GM18507 (cell line): ENCODE measurements around the gene SRSF11.
A peak's percentile ranks its signal among the peaks of the same experiment; 100 is the strongest.

Experiments
- DNase-seq: peaks from one replicate; pipeline ENCODE4 v3.0.0; 2011; ENCODE audit warnings: low read depth; ENCODE audit not compliant: insufficient read length; ENCODE audit errors: extremely low spot score
- FAIRE-seq: peaks from 2 replicates; lab custom pipeline; 2011; peaks lifted over from hg19 to GRCh38; lab: Jason Lieb, UNC

The SRSF11 gene

DNA sequence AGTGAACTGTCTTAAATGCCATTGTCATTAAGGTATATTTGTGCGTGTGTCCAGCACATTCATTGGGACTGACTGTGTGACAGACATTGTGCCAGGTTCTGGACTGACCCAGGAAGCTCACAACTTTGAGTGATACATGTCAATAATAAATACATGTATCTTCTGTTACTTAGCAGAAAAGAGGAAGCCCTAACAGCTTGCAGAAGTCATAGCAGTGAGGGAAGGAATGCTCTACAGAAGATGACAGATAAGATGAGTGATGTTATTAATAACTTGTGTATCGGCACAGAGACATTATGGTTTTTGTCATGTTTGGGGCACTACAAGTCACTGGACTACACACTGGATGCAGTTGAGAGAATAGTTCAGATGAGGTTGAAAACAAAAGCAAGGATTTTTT is 1.2 kb upstream of the SRSF11 start:
- no peak for FAIRE-seq
- DNase-seq: no peak

GRCh38 chr1:70220517-70221237 is 503 bp upstream of the SRSF11 start:
- no peak for FAIRE-seq
- no peak for DNase-seq

- FAIRE-seq (peak; percentile 12), DNase-seq (no peak)
Observed at GRCh38 chr1:70222716-70223235, 1.6 kb downstream of the SRSF11 start.

- FAIRE-seq (no peak), DNase-seq (no peak)
Observed at GRCh38 chr1:70224954-70225353, 3.8 kb downstream of the SRSF11 start.

DNA sequence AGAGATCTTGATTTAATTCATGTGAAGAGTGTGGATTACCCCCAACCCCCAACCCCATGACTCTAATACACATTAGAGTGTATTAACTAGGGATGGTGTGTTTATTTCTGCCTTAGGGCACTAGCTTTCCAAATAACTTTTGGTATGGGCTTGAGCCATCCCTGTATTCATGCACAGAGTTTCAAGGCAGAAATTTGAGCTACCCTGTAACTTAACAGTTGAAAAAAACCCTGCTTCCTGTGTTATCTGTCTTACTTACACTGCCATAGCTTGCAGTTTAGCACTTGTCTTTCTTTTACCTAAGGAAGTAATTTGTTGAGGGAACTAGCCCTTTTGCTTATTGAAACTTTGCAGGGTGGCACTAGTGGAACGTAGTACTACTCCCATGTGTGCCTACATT is 6.3 kb downstream of the SRSF11 start:
- FAIRE-seq (no peak), DNase-seq (no peak)

DNA sequence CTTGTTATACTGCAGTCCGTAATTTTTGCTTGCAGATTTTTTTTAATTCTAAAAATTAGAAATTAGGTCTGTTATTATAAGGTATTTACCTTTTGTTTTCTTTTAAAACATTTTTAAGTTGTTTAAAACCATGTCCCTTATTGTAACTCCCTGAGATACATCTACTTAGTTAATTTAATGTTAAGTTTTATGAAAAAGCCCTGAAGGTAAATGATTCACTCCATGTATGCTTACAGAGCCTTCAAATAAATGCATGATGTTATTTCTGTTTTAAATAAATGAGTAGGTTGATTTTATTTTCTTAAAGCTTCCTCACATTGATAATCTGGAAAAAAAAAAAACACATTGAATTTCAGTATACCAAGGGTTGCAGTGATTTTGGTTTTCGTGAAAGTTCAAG is 7.5 kb downstream of the SRSF11 start:
- no peak for FAIRE-seq
- no peak for DNase-seq

DNA sequence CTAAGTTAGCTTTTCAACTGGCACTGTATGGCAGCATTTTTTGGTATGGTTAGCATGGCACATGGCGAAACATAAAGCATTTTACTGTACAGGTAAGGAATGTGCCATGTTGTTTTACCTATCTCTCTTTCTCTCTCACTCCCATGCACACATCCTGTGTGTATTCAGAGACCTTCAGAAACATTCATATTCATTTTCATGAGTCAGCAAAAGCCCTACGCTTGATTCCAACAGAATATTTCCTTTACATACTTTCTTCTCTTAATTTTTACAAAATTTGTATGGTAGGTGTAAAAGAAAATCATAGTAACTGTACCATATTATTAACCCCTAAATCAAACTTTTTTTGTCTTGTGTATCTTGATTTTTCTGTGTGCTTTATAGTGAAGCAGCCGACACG is 10.3 kb downstream of the SRSF11 start:
- FAIRE-seq: no peak
- DNase-seq: no peak

- DNase-seq (no peak), FAIRE-seq (no peak)
Observed at GRCh38 chr1:70234733-70235132, 13.6 kb downstream of the SRSF11 start.

GRCh38 chr1:70239940-70240339 is 18.8 kb downstream of the SRSF11 start:
- FAIRE-seq: no peak
- no peak for DNase-seq

DNA sequence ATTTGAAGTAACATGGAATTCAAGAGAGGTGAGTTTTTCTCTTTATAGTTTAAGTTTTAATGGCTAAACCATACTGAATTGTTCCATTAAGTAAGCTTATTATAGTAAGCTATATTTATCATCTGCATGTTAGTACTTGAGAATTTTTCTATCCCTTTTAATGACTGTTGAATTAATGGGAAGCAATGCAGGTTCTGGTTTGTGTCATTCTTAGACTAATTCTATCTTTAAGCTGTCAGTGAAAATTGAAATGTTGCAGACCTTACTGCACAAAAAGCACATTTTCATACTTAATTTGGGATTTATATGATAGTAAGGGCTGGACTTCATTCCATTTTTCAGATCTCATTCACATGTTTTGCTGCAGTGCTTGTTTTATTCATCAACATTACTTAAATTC is 25.9 kb downstream of the SRSF11 start:
- FAIRE-seq: no peak

DNA sequence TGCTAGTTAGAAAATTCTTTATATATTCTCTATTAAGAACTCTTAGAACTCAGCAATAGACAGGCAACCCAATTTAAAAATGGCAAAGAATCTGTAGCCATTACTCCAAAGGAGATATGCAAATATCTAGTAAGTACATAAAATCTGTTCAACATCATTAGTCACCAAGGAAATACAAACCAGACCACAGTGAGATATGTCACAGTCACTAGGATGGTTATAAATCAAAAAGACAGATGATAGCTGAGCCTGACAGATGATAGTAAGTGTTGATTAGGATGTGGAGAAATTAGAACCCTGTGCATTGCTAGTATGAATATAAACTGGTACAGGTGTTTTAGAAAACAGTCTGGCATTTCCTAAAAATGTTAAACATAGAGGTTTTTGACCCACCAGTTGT is 26.6 kb downstream of the SRSF11 start:
- DNase-seq (no peak), FAIRE-seq (no peak)

More for the DNA sequence above, 25.9 kb downstream of the SRSF11 start:
- no peak for DNase-seq

DNA sequence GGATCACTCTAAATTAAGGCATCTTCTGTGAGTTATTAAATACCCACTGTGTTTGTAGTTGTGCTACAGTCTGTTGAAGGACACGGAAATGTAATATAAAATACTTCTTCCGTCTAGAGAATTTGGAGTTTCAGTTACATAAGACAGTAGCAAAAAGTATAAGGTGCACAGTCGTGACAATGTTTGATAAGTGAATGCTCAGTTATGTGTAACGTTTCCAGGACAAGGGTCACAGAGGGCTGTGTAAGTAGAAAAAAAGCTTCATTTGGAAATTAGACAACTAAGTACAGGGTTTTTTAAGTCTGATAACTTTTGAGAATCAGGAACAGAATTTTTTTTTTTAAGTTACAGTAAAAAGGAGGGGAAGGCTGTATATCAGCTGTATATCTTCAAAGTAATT is 27.5 kb downstream of the SRSF11 start:
- DNase-seq: no peak
- no peak for FAIRE-seq

DNA sequence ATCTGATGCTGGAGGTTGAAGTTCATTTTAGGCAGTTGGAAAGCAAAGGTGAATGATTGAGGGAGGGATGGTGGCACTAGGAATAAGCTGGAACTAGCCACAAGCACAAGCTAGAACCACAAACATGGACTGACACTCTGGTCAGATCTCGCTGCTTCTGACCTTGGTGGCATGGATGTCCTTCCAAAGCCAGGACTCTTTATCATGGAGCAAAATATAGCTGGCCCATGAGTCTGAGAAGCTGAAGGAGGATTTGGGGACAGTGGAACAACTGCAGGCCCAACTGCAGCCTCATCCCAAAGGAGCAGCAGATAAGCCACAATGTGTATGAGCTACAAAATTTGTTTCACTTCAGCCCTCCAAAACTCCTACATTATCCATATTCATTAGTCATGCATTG is 35.5 kb downstream of the SRSF11 start:
- FAIRE-seq (no peak), DNase-seq (no peak)

GRCh38 chr1:70264839-70265238 is 43.7 kb downstream of the SRSF11 start:
- FAIRE-seq (no peak), DNase-seq (no peak)

DNA sequence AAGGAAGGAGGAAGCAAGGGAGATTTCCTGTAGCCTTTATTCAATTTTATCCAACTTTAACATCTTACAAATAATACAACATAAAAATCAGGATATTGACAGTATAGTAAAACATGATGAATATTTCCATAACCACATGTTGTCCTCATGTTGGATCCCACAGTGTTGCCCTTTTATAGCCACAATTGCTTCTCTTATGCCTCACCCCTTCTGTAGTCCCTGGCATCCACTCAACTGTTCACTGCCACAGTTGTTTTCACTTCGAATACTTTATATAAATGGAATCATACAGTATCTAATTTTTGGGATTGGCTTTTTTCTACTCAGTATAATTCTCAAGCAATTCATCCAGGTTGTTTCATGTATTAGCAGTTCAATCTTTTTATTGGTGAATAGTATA is 44.8 kb downstream of the SRSF11 start:
- DNase-seq (no peak), FAIRE-seq (no peak)

DNA sequence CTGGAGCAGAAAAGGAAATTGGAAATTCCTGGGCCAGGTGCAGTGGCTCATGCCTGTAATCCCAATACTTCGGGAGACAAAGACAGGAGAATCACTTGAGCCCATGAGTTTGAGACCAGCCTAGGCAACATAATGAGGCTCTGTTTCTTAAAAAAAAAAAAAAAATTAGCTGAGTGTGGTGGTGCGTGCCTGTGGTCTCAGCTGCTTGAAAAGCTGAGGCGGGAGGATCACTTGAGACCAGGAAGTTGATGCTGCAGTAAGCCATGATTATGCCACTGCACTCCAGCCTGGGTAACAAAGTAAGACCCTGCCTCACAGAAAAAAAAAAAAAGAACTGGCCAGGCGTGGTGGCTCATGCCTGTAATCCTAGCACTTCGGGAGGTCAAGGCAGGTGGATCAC is 56.7 kb downstream of the SRSF11 start:
- FAIRE-seq (no peak), DNase-seq (no peak)

DNA sequence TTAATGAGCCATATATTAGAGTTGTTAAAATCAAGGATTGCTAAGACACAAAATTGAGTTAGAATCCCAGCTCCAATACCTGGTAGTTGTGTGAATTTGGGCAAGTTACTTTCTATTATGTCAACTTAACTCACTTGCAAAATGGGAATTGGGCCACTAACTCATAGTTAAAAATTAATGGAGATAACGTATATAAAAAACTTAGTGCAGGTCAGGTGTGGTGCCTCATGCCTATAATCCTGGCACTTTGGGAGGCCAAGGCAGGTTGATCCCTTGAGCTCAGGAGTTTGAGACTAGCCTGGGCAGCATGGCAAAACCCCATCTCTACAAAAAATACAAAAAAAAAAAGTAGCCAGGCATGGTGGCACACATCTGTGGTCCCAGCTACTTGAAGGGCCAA is 57.5 kb downstream of the SRSF11 start:
- FAIRE-seq: no peak
- no peak for DNase-seq

- DNase-seq (no peak), FAIRE-seq (peak; percentile 26)
Observed at GRCh38 chr1:70284366-70284765, 63.2 kb downstream of the SRSF11 start.

- FAIRE-seq: no peak
Observed at GRCh38 chr1:70286453-70286852, 65.3 kb downstream of the SRSF11 start.

DNA sequence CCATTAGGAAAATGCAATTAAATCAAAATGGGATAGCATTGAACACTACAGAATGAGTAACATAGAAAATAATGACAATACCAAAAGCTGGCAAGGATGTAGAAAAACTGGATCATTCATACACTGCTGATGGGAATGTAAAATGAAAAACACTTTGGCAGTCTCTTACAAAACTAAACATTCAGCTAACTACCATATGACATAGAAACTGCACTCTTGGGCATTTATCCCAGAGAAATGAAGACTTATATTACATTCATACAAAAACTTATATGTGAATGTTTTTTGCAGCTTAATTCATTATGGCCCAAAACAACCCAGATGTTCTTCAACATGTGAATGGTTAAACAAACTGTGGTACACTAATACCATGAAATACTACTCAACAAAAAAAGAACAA is 67.0 kb downstream of the SRSF11 start:
- DNase-seq: no peak
- no peak for FAIRE-seq

More at GRCh38 chr1:70286453-70286852, 65.3 kb downstream of the SRSF11 start:
- no peak for DNase-seq

GRCh38 chr1:70290218-70290617 is 69.0 kb downstream of the SRSF11 start:
- DNase-seq (no peak), FAIRE-seq (no peak)
